ENCODE data around the gene PDE7B.
A peak's percentile ranks its signal among the peaks of the same experiment; 100 is the strongest.

The PDE7B gene

GRCh38 chr6:135944120-135944519 lies 92.6 kb downstream of the PDE7B start:
- Mint-ChIP-seq H3K9me3 (no peaks in the 10 kb centered on the region), H3K36me3 (ENCODE audit: low read depth) (no peaks in the 10 kb centered on the region), H3K4me3 (no peak overlapping the region), H3K27me3 (ENCODE audit: low read depth) (no peaks in the 10 kb centered on the region), H3K4me1 (peaks cover 5% of the 10 kb centered on the region), H3K27ac (no peak overlapping the region)
- TF ChIP-seq CTCF (IDR thresholded peaks at IDR 0.05; ENCODE audit: unreplicated experiment in 3 of 3), result no peak

GRCh38 chr6:135946674-135947073 lies 95.2 kb downstream of the PDE7B start:
- Mint-ChIP-seq H3K27ac (peak overlapping the region in 1 of 3 experiments; percentile 12), H3K9me3 (no peaks in the 10 kb centered on the region), H3K4me3 (no peak overlapping the region), H3K27me3 (ENCODE audit: low read depth) (no peaks in the 10 kb centered on the region), H3K4me1 (no peaks in the 10 kb centered on the region), H3K36me3 (ENCODE audit: low read depth) (no peaks in the 10 kb centered on the region)
- TF ChIP-seq CTCF (IDR thresholded peaks at IDR 0.05; ENCODE audit: unreplicated experiment in 3 of 3), result no peak

GRCh38 chr6:135950669-135951068 lies 99.2 kb downstream of the PDE7B start:
- no peak overlapping the region for H3K27ac Mint-ChIP-seq
- no peak for TF ChIP-seq CTCF (IDR thresholded peaks at IDR 0.05; ENCODE audit: unreplicated experiment in 3 of 3)
- H3K27me3 Mint-ChIP-seq (ENCODE audit: low read depth), result no peaks in the 10 kb centered on the region
- no peak overlapping the region for H3K4me3 Mint-ChIP-seq
- no peaks in the 10 kb centered on the region for H3K36me3 Mint-ChIP-seq (ENCODE audit: low read depth)
- no peaks in the 10 kb centered on the region for H3K4me1 Mint-ChIP-seq
- H3K9me3 Mint-ChIP-seq, result no peaks in the 10 kb centered on the region

- Mint-ChIP-seq H3K4me1 (no peaks in the 10 kb centered on the region), H3K36me3 (ENCODE audit: low read depth) (no peaks in the 10 kb centered on the region), H3K4me3 (no peak overlapping the region), H3K27me3 (ENCODE audit: low read depth) (no peaks in the 10 kb centered on the region), H3K9me3 (no peaks in the 10 kb centered on the region), H3K27ac (no peak overlapping the region)
- TF ChIP-seq CTCF (IDR thresholded peaks at IDR 0.05; ENCODE audit: unreplicated experiment in 3 of 3), result no peak
Observed at GRCh38 chr6:135951169-135951568, 99.7 kb downstream of the PDE7B start.

- Mint-ChIP-seq H3K4me1 (no peaks in the 10 kb centered on the region), H3K27me3 (ENCODE audit: low read depth) (no peaks in the 10 kb centered on the region), H3K36me3 (ENCODE audit: low read depth) (no peaks in the 10 kb centered on the region)
Observed at GRCh38 chr6:135953818-135954217, 102.3 kb downstream of the PDE7B start.

More at GRCh38 chr6:135953818-135954217, 102.3 kb downstream of the PDE7B start:
- Mint-ChIP-seq H3K4me3 (no peak overlapping the region), H3K9me3 (no peaks in the 10 kb centered on the region), H3K27ac (no peak overlapping the region)
- no peak for TF ChIP-seq CTCF (IDR thresholded peaks at IDR 0.05; ENCODE audit: unreplicated experiment in 3 of 3)

Data from nephron (organoid).